GM21390 (cell line): ENCODE data around the gene HSD17B13.
A peak's percentile ranks its signal among the peaks of the same experiment; 100 is the strongest.
"Not testable (repeated sequence)": the region's sequence is repeated elsewhere in the genome, so short reads cannot be mapped to it uniquely, and the experiment has no call there.

ENCODE experiments used
- ATAC-seq: cut with Tn5 transposase; IDR thresholded peaks from one replicate; pipeline ENCODE4 v1.9.1; 2021; ENCODE audit not compliant: unreplicated experiment

HSD17B13 gene

GRCh38 chr4:87322754-87323153 is at the start of gene HSD17B13:
Gene HSD17B13, minus strand, starts transcription at chr4:87322882. Its CDS starts 41 bp downstream, at chr4:87322841.
- ATAC-seq = no peak

GRCh38 chr4:87370068-87370467 is 47.4 kb upstream of the HSD17B13 start:
- ATAC-seq = no peak

- ATAC-seq = no peak
Observed at GRCh38 chr4:87366521-87367162, 44.0 kb upstream of the HSD17B13 start.

- ATAC-seq = no peak
Observed at GRCh38 chr4:87365348-87365747, 42.7 kb upstream of the HSD17B13 start.

- no peak for ATAC-seq
Observed at GRCh38 chr4:87363552-87363951, 40.9 kb upstream of the HSD17B13 start.

- no peak for ATAC-seq
Observed at GRCh38 chr4:87360338-87360935, 37.8 kb upstream of the HSD17B13 start.

GRCh38 chr4:87359258-87359657 is 36.6 kb upstream of the HSD17B13 start:
- ATAC-seq = no peak

GRCh38 chr4:87356832-87357526 is 34.3 kb upstream of the HSD17B13 start:
- no peak for ATAC-seq

- no peak for ATAC-seq
Observed at GRCh38 chr4:87354168-87355102, 31.8 kb upstream of the HSD17B13 start.

GRCh38 chr4:87353592-87353991 is 30.9 kb upstream of the HSD17B13 start:
- ATAC-seq = peak; percentile 88

GRCh38 chr4:87345139-87345538 is 22.5 kb upstream of the HSD17B13 start:
- ATAC-seq = no peak

GRCh38 chr4:87342872-87343271 is 20.2 kb upstream of the HSD17B13 start:
- ATAC-seq = no peak

GRCh38 chr4:87341954-87342635 is 19.4 kb upstream of the HSD17B13 start:
- not testable (repeated sequence) for ATAC-seq

GRCh38 chr4:87339440-87339839 is 16.8 kb upstream of the HSD17B13 start:
- no peak for ATAC-seq

GRCh38 chr4:87337361-87337760 is 14.7 kb upstream of the HSD17B13 start:
- no peak for ATAC-seq

- ATAC-seq = no peak
Observed at GRCh38 chr4:87333267-87333666, 10.6 kb upstream of the HSD17B13 start.

- no peak for ATAC-seq
Observed at GRCh38 chr4:87330761-87331160, 8.1 kb upstream of the HSD17B13 start.

- no peak for ATAC-seq
Observed at GRCh38 chr4:87327136-87327535, 4.5 kb upstream of the HSD17B13 start.

- no peak for ATAC-seq
Observed at GRCh38 chr4:87326460-87326859, 3.8 kb upstream of the HSD17B13 start.

GRCh38 chr4:87321888-87322287 is 794 bp downstream of the HSD17B13 start:
- ATAC-seq = no peak

- no peak for ATAC-seq
Observed at GRCh38 chr4:87317527-87317926, 5.2 kb downstream of the HSD17B13 start.
